ENCODE measurements around the gene SF1.

Gene SF1

DNA sequence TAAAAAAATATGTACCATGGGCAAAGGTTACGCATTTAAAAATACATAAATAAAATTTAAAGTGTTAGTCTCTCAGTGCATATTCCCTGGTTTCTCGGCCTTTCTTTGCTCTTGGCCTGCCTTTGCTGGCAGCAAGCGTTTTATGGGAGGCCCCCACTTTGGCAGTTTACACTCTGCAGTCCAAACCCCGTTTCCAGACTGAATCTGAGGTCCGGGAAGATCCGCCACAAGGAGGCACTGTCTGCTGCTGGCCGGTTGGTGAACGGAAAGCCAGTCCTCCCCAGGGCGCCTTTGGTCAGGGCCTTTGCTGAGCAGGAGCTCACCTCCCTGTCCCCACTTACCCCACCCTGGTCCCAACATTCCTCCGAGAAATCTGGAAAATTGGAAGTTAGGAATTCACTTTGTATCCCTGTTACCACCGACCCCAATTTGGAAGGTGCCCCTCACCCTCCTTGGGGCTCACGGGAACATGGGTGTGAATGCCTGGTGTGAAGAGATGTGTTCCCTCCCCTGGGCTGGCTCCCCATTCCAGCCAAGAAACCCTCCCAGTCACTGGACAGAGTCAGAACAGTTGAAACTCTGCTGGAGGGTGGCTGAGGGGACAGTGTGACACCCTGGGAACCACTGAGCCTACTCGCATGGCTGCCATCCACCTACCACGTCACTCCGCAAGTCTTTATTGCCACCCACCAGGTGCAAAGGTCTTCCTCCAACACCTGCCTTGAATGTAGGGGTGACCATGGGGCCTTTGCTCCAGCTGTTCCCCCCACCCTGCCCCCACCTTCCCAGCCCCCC is 9.4 kb upstream of the SF1 start:
- H3K27ac ChIP-seq: no peak overlapping the region
- no peak for DNase-seq (ENCODE audit: low read depth, low spot score)

DNA sequence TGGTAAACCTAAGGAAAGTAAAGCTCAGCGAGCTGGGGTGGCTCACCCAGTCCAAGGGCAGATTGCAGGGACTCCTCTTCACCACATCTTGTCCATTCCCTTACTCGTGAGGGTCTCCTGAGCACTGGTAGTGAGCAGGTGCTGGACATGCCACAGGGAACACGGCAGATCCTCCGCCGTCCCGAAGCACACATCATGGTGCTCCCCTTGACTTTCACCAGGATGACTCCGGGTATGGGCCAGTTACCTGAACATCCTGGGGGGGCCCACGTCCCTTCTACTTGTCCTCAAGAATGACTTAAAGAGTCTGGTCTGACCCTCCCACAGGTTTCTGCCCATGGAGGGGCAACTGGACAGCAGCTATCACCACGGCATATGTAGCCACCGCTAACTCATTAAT is 8.0 kb upstream of the SF1 start:
- H3K27ac ChIP-seq: no peak overlapping the region
- no peak for DNase-seq (ENCODE audit: low read depth, low spot score)

DNA sequence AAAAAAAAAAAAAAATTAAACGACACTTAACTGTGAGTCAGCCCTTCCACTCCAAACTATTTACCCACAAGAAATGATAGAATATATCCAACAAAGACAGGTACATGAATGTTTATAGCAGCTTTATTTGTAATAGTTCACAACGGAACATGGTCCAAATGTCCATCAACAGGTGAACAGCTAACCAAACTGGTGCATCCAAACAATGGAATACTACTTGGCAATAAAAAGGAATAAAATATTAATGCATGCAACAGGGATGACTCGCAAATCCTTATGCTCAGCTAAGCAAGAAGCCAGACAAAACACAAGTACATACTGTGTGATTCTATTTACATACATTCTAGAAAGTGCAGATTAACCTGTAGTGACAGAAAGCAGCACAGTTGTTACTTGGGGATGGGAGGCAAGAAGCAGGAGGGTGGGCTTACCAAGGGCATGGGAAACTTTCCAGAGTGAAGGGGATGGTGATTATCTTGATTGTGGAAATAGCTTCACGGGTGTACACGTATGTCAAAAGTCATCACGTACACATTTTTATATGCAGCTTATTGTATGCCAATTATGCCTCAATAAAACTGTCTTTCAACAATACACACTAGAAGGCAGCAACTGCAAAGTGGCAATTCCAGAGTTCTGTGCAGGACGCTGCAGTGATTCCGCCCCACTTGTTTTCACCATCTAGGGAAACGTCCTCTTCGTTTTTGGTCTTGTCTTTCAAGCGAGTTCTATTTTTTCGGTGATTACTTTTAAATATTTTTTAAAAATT is 6.7 kb upstream of the SF1 start:
- H3K27ac ChIP-seq: no peak overlapping the region
- DNase-seq (ENCODE audit: low read depth, low spot score): no peak

DNA sequence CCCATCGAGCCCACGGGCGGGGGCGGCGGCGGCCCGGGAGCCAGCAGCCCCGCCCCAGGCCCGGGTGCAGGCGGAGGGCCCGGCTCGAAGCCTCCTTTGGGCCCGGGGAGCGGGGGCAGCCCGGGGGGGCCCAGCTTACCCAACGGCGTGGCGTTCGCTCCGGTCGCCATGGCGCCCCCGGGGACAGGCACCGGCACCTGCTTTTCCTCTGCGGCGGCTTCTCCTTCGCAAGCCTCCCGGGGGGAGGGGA is 194 bp downstream of the SF1 start:
- DNase-seq (ENCODE audit: low read depth, low spot score): no peak
- H3K27ac ChIP-seq: peak overlapping the region; percentile 98

DNA sequence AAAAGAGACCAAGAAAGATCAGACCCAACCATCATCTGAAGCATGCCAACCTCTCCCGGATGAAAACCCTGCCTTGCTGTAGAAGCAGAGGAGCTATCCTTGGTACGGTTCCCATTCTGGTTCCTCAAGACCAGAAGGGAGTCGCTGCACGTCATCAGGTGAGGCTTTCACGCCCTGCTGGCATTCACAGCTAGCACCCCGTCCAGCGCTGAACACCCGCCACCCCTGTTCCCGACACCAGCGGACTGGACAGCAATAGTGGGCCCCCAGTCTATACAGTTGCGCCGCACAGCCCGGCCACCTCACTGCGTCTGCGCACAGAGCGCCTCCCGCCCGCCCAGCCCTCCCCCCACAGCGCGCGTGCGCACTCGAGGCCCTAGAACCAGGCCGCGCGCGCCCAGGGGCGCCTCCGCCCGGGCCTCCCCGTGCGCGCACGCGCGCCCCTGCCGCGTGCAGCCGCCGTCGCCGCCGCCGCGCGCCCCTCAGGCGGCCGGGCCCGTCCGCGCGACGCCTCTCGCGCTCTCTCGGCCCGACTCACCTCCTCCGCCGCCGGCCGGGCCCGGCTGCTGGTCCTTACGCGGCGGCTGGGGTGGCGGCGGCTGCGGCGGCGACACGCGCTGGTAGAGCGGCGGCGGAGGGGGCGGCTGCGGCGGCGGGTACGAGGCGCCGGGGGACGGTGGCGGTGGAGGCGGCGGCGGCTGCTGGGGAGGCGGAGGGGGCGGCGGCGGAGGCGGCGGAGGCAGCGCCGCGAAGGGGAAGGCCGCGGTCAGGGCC is 706 bp downstream of the SF1 start:
- DNase-seq (ENCODE audit: low read depth, low spot score): peak; percentile 57

DNA sequence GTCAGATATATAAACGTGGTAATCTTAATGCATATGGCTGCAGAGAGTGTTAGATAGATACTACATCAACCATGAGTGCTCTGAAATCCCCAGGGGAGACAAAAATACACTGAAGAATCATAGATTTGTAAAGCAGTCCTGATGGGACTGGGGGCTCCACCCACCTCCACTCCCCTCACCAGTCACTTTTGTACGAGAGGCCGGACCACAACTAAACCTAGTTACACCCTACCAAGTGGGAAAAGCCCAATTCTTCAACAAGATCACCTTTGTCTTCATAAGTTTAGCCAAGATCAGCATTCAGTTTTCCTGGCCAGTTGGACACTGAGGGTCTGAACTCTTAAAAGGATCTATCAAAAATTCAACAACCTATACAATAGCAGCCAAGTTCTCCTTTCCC is 1.5 kb downstream of the SF1 start:
- no peak for DNase-seq (ENCODE audit: low read depth, low spot score)
- H3K27ac ChIP-seq: peak overlapping the region; percentile 98

More for the DNA sequence above, 706 bp downstream of the SF1 start:
- H3K27ac ChIP-seq: peak overlapping the region; percentile 98

DNA sequence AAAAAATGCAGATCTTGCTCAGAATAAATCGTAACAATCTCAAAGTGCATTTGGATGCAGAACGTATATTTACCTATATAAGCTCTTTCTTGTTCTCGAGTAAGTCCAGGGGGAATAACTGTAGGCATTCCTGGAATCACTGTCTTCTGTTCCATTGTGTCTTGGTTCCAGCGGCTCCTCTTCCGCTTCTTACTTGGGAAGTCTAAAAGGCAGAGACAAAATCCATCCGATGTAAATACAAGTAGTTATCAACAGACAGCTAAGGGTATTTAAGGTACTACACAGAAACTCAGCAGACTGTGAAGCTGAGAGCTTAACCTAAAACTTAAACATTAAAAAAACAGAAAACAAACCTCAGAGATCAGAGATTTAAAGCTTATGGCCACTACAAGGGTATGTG is 1.9 kb downstream of the SF1 start:
- no peak overlapping the region for H3K27ac ChIP-seq
- DNase-seq (ENCODE audit: low read depth, low spot score): no peak

DNA sequence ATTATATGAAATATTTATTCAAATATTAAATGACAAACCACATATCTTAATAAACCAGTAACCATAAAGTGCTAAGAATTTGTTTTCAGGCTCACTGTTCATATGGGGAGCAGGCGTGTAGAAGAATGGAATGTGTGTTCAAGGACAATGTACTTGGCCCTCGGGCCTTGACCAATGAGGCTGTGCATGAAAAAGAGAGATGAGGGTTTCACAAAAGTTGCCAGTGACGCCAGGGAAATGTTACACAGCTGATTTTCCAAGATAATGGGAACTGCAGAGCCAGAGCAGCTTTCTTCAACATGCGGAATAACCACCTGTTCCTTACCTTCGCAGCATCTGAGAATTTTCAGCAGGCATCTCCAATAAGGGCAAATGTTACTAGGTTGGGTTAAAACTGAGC is 4.2 kb downstream of the SF1 start:
- DNase-seq (ENCODE audit: low read depth, low spot score): no peak
- no peak overlapping the region for H3K27ac ChIP-seq

DNA sequence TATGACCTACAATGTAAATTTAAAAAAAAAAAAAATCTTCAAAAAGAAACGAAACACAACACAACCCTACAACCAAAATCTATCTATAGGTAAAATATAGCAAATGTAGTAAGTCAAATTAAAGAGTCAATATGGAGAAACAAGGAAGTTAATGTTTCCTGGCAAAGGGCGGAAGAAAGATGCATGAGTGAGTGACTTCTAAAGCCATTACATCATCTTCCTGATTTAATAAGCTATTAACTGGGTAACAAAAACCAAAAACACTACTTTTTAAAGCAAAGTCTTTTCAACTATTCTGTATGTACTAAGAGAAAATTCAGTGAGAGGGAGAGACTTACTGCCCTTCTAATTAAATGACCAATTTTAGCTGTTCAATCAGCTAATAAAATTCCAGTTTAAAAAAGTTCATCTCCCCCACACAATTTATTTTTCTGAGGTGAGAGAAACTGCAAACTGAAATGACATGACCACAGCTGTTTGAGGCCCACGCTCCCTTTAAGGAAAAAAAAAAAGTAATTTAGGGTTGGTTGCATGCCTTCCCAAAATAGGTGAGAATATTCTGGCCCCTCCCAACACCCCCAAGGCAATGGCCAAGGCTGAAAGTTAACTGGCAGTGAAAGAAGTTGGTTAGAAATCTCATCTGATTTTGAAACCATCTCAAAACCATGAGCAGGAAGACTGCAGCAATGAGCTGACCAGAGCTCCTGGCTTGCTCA is 5.9 kb downstream of the SF1 start:
- DNase-seq (ENCODE audit: low read depth, low spot score): no peak
- H3K27ac ChIP-seq: peak overlapping the region; percentile 56

DNA sequence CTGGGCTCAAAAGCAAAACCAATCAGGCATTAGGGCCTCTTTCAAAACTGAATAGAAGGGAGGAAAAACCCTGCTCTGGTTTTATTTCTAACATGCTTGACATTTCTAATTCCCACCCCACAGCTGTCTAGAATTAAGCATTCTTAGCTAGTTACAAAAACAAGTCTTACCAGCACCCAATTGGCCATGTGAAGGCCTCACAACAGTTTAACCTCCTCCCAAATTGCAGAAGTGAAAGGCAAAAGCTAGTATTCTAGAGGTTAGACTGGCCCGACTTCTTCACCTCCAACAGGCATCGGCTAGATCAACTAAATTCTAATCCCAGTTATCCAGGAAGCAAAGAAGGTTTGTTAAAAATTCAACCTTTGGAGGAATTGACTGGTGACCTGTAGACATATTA is 6.5 kb downstream of the SF1 start:
- DNase-seq (ENCODE audit: low read depth, low spot score): no peak
- H3K27ac ChIP-seq: peak overlapping the region; percentile 56

DNA sequence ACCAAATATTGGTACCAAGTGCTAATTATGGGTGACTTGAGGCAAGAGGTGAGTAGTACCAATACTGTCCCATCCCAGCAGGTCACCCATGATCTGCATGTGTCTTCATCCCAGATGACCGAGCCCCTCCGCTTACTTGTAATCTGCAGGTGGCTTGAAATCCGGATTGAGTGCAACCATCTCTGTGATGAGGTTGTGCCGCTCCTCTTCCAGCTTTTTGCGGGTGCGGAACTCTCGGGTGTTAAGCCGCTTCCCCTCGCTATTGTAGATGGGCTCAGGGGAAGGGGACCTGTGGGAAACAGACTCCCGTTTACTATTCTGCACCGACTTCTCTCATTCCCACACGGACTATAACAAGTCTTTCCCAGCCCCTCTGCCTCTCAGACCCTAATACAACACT is 8.2 kb downstream of the SF1 start:
- no peak overlapping the region for H3K27ac ChIP-seq
- no peak for DNase-seq (ENCODE audit: low read depth, low spot score)

DNA sequence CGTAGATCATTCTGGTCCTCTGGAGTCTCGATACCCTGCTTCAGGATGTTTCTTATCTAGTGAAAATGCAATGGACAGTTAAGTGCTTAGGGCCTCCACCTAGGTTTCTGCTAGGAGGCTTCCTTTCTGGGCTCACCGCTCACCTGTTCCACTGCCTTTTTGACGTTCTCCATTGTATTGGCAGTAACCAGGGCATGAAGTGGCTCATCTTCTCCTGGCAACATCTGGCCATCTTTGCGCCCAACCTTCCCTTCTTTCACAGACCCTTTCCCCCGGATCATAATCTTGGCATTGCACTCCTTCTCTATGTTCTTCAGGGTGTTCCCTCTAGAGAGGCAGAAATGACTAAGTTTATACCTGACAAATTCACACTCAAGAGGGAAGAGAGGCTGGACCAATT is 9.1 kb downstream of the SF1 start:
- no peak overlapping the region for H3K27ac ChIP-seq
- no peak for DNase-seq (ENCODE audit: low read depth, low spot score)

DNA sequence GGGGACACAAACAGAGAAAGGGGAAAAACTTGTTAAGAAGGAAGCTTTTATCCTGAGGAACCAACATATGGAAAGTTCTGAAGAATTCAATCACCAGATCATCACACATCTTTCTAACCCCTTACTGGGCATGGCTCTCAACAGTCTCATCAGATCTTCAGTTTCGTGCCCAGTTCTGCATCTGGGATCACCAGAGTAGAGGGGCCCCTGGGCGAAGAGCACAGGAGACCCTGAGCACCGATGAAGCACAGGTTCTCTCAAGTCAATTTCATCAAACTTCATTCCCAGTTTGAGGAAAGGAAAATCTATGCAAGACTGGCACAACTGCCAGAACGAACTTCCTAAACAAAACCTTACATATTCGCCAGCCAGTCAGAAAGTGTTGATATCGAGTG is 10.0 kb downstream of the SF1 start:
- DNase-seq (ENCODE audit: low read depth, low spot score): no peak
- H3K27ac ChIP-seq: no peak overlapping the region

DNA sequence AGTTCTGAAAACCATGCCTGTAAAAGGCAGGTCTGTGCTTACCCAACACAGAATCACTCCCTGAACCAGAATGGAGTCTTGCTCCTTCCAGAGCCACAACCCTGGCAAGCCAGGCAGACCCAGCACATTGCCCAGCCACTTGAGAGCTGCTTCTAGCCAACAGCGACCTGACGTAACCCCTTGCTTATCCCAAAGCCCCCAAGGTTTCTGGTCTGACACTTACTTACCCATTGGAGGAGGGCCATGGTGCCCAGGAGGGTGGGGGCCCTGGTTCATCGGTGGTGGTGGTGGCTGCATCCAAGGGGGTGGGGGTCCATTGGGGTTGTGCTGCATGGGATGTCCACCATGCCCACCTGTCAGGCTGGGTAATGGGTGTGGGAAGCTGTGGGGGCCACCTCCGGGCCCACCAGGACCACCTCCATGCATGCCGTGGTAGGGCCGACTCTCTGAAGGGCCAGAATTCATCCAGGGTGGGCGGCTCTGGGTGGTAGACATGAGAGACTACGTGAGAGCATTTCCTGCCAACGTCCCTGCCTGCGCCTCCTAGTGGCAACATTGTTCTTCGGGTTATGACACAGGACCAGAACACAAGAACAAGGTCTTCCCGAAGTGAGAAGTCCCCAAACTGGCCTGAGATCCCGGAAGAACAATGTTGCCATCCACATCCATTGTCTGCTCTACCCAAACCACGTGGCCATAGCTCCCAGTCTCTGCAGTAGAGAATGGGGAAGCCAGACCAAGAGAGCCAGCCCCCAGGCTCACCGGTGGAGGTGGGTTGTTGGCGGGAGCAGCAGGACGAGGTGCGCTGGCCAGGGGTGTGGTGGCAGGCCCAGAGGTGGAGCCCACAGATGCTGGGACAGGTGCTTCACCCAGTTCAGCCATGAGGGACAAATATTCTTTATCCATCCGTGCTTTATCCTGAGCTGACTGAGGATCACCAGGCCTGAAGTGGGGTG is 10.7 kb downstream of the SF1 start:
- DNase-seq (ENCODE audit: low read depth, low spot score): no peak
- no peak overlapping the region for H3K27ac ChIP-seq

DNA sequence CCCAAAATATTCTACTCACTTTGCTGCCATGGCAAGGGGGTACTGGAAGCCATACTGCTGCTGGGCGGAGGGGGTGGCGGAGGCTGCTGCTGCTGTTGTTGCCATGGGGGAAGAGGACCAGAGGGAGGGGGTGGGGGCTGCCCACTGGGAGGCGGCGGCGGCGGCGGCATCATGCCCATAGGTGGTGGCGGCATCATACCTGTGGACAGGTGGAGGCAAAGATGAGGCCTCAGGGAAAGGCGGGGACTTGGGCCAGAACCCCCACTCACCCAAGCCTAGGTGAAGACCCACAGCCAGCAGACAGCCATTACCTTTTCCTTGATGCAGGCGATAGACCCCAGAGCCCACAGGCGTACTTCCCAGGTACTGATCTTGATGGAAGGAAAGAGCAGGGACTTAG is 11.5 kb downstream of the SF1 start:
- DNase-seq (ENCODE audit: low read depth, low spot score): no peak
- no peak overlapping the region for H3K27ac ChIP-seq

DNA sequence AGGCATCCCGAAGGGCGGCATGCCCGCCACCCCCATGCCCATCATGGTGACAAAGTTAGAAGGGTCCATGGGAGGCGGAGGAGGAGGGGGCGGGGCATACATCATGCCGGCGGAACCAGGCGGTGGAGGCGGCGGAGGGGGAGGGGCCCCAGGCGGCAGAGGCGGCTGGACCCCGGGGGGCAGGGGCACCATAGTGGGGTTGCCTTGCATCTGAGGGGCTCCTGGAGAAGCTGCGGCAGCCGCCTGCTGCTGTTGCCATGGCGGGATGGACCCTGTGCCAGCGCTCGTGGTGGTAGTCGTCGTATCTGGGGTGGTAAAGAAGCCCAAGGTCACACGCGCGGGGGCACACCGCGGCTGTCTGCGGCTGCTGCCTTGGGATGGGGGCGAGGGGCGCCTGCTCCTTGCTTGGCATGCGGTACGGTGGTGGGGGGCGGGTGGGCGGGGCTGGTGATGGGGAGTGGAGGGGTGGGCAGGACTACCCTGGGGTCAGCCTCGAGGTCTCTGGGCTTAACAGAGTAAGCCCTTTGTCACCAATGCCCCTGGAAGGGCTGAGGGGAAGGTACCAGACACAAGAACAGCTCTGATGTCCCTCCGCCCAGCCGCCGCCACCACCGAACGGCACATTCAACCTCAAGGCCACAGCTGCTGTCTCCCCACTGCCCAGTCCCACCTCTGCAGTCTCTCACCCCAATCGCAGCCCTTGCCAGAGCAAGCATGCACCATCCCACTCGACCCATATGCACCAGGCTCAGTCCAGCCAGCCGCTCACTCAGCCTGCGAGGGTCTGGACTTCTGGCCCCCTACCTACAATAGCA is 12.3 kb downstream of the SF1 start:
- no peak overlapping the region for H3K27ac ChIP-seq
- DNase-seq (ENCODE audit: low read depth, low spot score): no peak

DNA sequence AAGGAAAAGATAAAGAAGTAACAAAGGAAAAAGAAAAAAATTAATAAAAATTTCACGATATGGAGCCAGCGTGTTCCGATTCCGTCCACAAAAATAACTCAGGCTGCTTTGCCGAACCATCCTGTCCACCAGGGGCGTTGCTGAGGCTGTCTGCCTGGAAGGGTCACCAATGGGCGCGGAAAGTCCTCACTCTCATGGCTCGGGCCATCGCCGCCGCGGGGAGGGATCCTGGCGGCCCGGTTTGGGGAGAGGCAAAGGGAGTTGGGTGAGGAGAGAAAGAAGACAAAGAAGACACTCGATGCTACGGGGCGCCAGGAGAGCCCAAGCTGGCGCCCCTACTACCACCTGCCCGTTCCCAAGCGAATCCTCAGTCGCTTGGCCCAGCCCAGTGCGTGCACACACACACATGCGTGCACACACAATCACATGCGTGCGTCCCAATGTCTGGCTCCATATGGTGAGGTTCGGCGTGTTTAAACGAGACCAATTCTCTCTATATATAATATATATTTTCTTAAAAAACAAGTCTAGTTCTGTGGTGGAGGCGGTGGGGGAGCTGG is 13.0 kb downstream of the SF1 start:
- H3K27ac ChIP-seq: peak overlapping the region; percentile 67

DNA sequence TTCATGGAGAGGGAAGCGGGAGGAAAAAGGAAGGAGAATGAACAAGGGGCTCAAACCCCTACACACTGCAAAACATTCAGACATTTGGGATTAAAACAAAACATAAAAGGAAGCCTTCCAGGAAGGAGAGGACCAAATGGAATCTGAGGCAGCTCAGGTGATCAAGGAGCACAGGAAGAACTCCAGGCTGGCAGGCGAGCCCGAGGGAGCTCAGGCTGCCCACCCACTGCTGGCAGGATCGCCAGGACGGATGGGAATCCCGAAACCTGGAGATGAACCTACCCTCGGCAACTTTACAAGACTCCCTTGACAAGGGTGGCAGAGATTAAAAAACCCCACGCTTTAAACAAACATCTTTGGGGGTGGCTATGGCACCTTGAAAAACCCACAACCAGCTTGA is 13.6 kb downstream of the SF1 start:
- peak overlapping the region; percentile 67 for H3K27ac ChIP-seq

More for the DNA sequence above, 13.0 kb downstream of the SF1 start:
- DNase-seq (ENCODE audit: low read depth, low spot score): no peak

More for the DNA sequence above, 13.6 kb downstream of the SF1 start:
- no peak for DNase-seq (ENCODE audit: low read depth, low spot score)
